Activated T-helper 17 cell treated with anti-CD3 and anti-CD28 coated beads, Interleukin-2, amount 50 U/mL, for 72 hours (primary cell): ENCODE measurements around the gene AQP3. TPM values are rescaled to one million over a fixed set of nuclear protein-coding genes. Genes with fewer than 3 reads are reported as not detected.
A peak's percentile ranks its signal among the peaks of the same experiment; 100 is the strongest.
"Not testable (repeated sequence)": the region's sequence is repeated elsewhere in the genome, so short reads cannot be mapped to it uniquely, and the experiment has no call there.

Experiments used
- ATAC-seq: fragments of 150-1000 bp; cut with Tn5 transposase; replicated peaks from 2 replicates; pipeline ENCODE4 v1.10.0; 2021; ENCODE audit warnings: mild to moderate bottlenecking, moderate library complexity
- H3K27ac Mint-ChIP-seq: one replicate; pipeline ENCODE4 v1.8.0; 2022; ENCODE audit warnings: mixed read lengths
- H3K27me3 Mint-ChIP-seq: one replicate; pipeline ENCODE4 v1.8.0; 2022; ENCODE audit warnings: mixed read lengths
- H3K36me3 Mint-ChIP-seq: one replicate; pipeline ENCODE4 v1.8.0; 2022; ENCODE audit warnings: low read depth, mild to moderate bottlenecking, mixed read lengths
- H3K4me1 Mint-ChIP-seq: one replicate; pipeline ENCODE4 v1.8.0; 2022; ENCODE audit warnings: mixed read lengths
- H3K4me3 Mint-ChIP-seq: one replicate; pipeline ENCODE4 v1.8.0; 2022; ENCODE audit warnings: mild to moderate bottlenecking, mixed read lengths
- H3K9me3 Mint-ChIP-seq: one replicate; pipeline ENCODE4 v1.8.0; 2022; ENCODE audit warnings: mixed read lengths
- total RNA-seq, 2 donors: library from RNA; stranded (reverse); gene quantifications; one replicate each; pipeline ENCODE4 v1.2.3, GENCODE V29; 2022

The AQP3 gene
- total RNA-seq, 2 donors from 2014 or later, result 37.3 to 72.5 TPM

DNA sequence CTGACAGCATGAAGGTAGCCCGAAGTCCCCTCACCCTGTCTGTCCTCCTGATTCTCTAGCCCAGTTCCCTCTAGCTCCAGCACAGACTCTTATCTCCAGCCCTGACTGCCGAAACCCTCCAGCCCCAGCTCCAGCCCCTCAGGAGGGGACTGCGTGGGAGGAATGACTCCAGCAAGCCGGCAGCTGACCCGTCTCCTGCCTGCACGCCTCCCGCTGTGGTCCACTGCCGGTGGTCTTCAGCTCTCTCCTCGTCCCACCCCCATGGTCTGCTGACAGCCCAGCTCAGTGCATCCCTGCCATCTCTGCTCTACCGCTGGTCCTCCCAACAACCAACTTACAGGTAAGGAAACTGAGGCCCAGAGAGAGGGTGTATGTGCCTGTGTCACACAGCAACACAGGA, 45.6 kb downstream of the AQP3 start:
- not testable (repeated sequence) for ATAC-seq, H3K4me3 Mint-ChIP-seq, H3K9me3 Mint-ChIP-seq, H3K4me1 Mint-ChIP-seq, H3K36me3 Mint-ChIP-seq, H3K27me3 Mint-ChIP-seq
- peak overlapping the region; percentile 23 for H3K27ac Mint-ChIP-seq

- not testable (repeated sequence) for H3K9me3 Mint-ChIP-seq, H3K36me3 Mint-ChIP-seq, H3K4me3 Mint-ChIP-seq, ATAC-seq, H3K27me3 Mint-ChIP-seq, H3K4me1 Mint-ChIP-seq
- peak overlapping the region; percentile 28 for H3K27ac Mint-ChIP-seq
Observed at GRCh38 chr9:33399047-33399446, 48.3 kb downstream of the AQP3 start.

- H3K27ac Mint-ChIP-seq, H3K27me3 Mint-ChIP-seq, H3K4me1 Mint-ChIP-seq, H3K9me3 Mint-ChIP-seq, H3K36me3 Mint-ChIP-seq, ATAC-seq, H3K4me3 Mint-ChIP-seq: not testable (repeated sequence)
Observed at GRCh38 chr9:33397801-33398200, 49.6 kb downstream of the AQP3 start.

GRCh38 chr9:33395159-33395879, 52.1 kb downstream of the AQP3 start:
- not testable (repeated sequence) for H3K4me3 Mint-ChIP-seq, ATAC-seq, H3K9me3 Mint-ChIP-seq, H3K27me3 Mint-ChIP-seq, H3K36me3 Mint-ChIP-seq, H3K4me1 Mint-ChIP-seq
- peak overlapping the region; percentile 45 for H3K27ac Mint-ChIP-seq

DNA sequence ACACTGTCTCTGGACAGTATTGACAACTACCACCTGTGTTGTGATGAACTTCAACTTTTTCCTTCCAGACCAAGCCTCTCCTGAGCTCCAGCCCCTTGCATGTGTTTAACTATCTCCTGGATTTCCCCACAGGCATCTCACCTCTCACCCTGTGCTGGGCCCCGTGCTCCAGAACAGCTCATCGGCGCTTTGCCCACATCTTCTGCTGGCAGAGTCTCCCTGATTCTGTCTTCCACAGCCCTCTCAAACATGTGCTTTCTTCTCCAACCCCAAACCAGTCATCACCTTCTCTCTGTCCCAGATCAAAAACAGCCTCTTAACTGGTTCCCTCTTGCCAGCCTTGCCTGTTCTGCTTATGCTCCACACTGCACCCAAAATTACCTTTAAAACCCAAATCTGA, 53.4 kb downstream of the AQP3 start:
- not testable (repeated sequence) for H3K27me3 Mint-ChIP-seq, H3K4me3 Mint-ChIP-seq, H3K4me1 Mint-ChIP-seq, H3K9me3 Mint-ChIP-seq, ATAC-seq, H3K36me3 Mint-ChIP-seq, H3K27ac Mint-ChIP-seq

DNA sequence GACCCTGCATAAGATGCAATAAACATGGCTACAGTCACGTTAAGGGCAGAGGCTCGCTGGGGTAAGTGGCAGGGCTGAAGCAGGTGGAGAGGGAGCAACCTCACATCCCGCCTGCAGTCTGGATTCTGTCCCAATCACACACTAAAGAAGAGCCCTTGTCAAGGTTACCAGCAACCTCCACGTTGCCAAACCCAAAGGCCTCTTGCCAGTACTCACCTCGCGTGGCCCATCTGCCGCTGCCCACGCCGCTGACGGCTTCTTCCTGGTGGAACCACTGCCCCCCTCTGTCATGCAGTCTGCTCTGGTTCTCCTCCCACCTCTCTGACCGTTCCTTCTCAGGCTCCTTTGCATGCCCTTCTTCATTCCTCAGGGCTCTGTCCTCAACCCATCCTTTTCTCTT, 53.8 kb downstream of the AQP3 start:
- H3K4me1 Mint-ChIP-seq, result peaks cover 4% of the 10 kb centered on the region
- no peaks in the 10 kb centered on the region for H3K27me3 Mint-ChIP-seq

DNA sequence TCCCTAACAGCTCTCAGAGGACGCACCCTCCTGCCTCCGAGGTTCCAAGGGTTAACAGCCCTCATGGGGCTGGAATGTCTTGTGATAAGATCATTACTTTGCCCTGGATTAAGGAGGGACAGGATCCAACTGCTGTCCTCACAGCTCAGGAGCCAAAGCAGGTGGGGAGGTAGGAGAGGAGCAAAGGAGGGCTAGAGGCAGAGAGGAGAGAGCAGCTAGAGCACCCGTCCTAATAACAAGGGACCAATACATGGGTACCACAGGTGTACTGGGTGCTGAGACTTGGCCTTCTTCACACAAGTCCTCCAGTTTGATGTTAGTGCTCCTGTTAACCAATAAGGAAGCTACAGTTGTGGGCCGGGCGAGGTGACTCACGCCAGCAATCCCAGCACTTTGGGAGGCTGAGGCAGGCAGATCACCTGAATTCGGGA, 54.8 kb downstream of the AQP3 start:
- H3K4me1 Mint-ChIP-seq, H3K27me3 Mint-ChIP-seq, H3K36me3 Mint-ChIP-seq, H3K27ac Mint-ChIP-seq, H3K4me3 Mint-ChIP-seq, ATAC-seq, H3K9me3 Mint-ChIP-seq: not testable (repeated sequence)

More for the DNA sequence above, 53.8 kb downstream of the AQP3 start:
- H3K4me3 Mint-ChIP-seq, result no peak overlapping the region
- H3K36me3 Mint-ChIP-seq, result no peaks in the 10 kb centered on the region
- no peaks in the 10 kb centered on the region for H3K9me3 Mint-ChIP-seq
- no peak overlapping the region for H3K27ac Mint-ChIP-seq
- no peak for ATAC-seq

Other genes starting within 250 kb of the AQP3 start
- not detected for gene SPINK4, start 207.4 kb downstream of the AQP3 start, total RNA-seq
- 10 to 100 TPM; 41.2 to 95.2 TPM for gene BAG1, start 182.9 kb downstream of the AQP3 start, total RNA-seq
- 10 to 100 TPM; 54.7 to 70.0 TPM for gene CHMP5, start 182.5 kb downstream of the AQP3 start, total RNA-seq
- 10 to 100 TPM; 32.0 to 56.5 TPM for gene NFX1, start 157.1 kb downstream of the AQP3 start, total RNA-seq
- under 1 TPM; 0.42 to 0.45 TPM for gene AQP7, start 45.0 kb downstream of the AQP3 start, total RNA-seq
- 10 to 100 TPM; 25.9 to 58.3 TPM for gene NOL6, start 26.3 kb upstream of the AQP3 start, total RNA-seq
- gene ANKRD18B, start 76.7 kb upstream of the AQP3 start, total RNA-seq, result 1 to 10 TPM; 2.9 to 9.7 TPM